Brain microvascular endothelial cell (primary cell): ENCODE measurements around the gene ILK.

Experiments used
- DNase-seq: peaks from one replicate; pipeline ENCODE4 v3.0.0-alpha.2; 2020
- H3K27ac ChIP-seq: fragments of 250-450 bp; sonication (Bioruptor Pico); 2 replicates; pipeline ENCODE4 v1.5.1; 2020; ENCODE audit warnings: mild to moderate bottlenecking, moderate library complexity
- H3K27me3 ChIP-seq: fragments of 250-450 bp; sonication (Bioruptor Pico); replicated peaks from 2 replicates; pipeline ENCODE4 v1.5.1; 2020; ENCODE audit warnings: mild to moderate bottlenecking
- H3K36me3 ChIP-seq: fragments of 250-450 bp; sonication (Bioruptor Pico); replicated peaks from 2 replicates; pipeline ENCODE4 v1.5.1; 2020; ENCODE audit warnings: mild to moderate bottlenecking
- H3K4me3 ChIP-seq: 2 replicates; pipeline ENCODE4 v1.5.1; 2011; ENCODE audit warnings: low read depth, mild to moderate bottlenecking, control low read depth, low read length, moderate library complexity
- in situ Hi-C: cut with HindIII; loops from 2 replicates; pipeline ENCODE4 v1.10.0; 2017; ENCODE audit warnings: low sequenced_read_pairs, low pct_ligation_motif_present
- TF ChIP-seq, protein P1 (sequence below): IDR thresholded peaks from 2 replicates; pipeline ENCODE4 v1.5.1; 2011; ENCODE audit warnings: low read depth, mild to moderate bottlenecking, moderate library complexity, low read length, control low read depth, inconsistent platforms; ENCODE audit errors: missing control alignments

Gene ILK

DNA sequence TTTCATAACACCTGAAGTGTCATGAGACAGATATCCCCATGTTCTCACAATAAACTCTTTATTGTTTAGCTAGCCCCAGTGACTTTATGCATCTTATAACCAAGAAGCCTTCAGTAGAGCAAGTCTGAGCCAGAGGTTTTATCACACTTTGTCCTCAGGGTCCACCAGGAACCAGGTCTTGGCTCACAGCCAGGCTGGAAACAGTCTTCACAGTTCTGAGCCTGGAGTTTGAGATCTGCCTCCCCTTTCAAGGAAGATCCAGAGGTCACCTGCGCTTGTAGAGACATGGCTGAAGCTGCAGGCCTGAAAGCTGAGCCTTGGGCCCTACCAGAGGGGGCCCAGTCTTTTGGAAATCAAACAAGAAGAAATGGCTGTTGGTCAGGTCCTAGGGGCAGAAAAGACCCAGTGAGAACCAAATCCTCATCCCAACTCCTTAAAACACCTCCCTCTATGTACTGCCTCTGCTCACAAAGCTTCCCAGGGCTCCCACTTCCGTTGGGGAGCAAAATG is 3.6 kb upstream of the ILK start:
- no peak overlapping the region for H3K4me3 ChIP-seq
- TF ChIP-seq, protein P1, sequence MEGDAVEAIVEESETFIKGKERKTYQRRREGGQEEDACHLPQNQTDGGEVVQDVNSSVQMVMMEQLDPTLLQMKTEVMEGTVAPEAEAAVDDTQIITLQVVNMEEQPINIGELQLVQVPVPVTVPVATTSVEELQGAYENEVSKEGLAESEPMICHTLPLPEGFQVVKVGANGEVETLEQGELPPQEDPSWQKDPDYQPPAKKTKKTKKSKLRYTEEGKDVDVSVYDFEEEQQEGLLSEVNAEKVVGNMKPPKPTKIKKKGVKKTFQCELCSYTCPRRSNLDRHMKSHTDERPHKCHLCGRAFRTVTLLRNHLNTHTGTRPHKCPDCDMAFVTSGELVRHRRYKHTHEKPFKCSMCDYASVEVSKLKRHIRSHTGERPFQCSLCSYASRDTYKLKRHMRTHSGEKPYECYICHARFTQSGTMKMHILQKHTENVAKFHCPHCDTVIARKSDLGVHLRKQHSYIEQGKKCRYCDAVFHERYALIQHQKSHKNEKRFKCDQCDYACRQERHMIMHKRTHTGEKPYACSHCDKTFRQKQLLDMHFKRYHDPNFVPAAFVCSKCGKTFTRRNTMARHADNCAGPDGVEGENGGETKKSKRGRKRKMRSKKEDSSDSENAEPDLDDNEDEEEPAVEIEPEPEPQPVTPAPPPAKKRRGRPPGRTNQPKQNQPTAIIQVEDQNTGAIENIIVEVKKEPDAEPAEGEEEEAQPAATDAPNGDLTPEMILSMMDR, result no peak
- H3K27me3 ChIP-seq, result no peaks in the 10 kb centered on the region
- H3K27ac ChIP-seq, result no peak overlapping the region
- in situ Hi-C loops, result no loop called here
- peaks cover 25% of the 10 kb centered on the region for H3K36me3 ChIP-seq
- DNase-seq, result no peak

DNA sequence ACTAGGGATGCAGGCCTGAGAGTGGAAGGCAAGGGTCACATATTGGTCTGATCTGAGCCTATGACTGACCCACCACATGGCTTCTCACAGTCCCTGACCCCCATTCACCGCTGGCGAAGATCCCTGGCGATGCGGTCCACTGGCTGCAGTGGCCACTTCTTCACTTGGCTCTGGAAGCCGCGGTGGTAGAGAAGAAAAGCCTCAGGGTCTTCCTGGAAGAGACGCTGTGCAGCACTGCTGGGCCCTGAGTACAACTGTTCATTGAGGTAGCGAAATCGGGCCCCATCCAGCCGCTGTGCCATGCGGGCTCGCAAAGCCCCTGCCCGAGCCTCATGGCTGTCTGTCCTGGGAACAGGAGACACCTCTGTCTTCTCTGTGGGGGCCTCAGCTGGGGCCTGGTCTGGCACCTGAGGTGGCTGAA is 2.5 kb upstream of the ILK start:
- DNase-seq, result no peak
- no peak overlapping the region for H3K4me3 ChIP-seq
- in situ Hi-C loops, result no loop called here
- TF ChIP-seq, protein P1, result no peak
- H3K36me3 ChIP-seq, result peaks cover 25% of the 10 kb centered on the region
- no peaks in the 10 kb centered on the region for H3K27me3 ChIP-seq
- no peak overlapping the region for H3K27ac ChIP-seq

DNA sequence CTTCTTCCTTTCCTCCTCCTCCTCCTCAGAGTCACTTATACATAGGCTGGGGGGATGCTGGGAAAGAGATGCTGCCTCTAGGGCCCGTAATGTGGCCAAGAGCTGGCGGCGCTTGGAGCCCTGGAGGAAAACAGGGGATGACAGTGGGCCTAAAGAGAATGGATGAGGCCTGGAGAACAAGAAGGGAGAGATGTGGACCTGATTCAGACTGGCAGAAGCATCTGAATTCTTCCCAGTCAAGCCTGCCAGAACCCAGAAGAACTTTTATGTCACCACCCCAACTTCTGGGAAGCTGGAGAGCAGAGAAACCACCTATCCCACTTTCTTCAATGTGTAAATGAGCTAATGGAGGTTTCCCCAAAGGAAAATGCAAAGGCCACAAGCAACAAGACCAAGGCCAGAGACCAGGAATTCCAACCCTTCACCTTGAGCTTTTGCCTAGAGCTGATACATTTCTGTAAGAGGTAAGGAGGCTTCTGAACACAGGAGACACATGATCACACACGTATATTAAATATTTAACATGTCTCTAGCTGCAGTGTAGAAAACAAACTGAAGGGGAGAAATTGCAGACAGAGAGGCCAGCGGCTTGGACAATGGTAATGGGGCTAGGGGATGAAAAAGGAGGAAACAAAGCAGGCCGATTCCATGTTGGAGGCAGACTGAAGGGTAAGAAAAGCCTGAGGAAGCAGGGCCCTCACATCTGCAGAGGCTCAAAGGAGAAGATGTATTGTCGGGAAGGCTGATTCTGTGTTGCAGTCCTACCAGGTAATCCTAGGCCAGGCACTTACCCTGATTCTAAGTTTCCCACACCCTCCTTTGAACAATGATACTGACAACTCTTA is 1.3 kb upstream of the ILK start:
- H3K27ac ChIP-seq, result no peak overlapping the region
- peak overlapping the region; percentile 97 for H3K4me3 ChIP-seq
- no peaks in the 10 kb centered on the region for H3K27me3 ChIP-seq
- in situ Hi-C loops, result no loop called here
- peaks cover 25% of the 10 kb centered on the region for H3K36me3 ChIP-seq
- TF ChIP-seq, protein P1, result no peak
- no peak for DNase-seq

DNA sequence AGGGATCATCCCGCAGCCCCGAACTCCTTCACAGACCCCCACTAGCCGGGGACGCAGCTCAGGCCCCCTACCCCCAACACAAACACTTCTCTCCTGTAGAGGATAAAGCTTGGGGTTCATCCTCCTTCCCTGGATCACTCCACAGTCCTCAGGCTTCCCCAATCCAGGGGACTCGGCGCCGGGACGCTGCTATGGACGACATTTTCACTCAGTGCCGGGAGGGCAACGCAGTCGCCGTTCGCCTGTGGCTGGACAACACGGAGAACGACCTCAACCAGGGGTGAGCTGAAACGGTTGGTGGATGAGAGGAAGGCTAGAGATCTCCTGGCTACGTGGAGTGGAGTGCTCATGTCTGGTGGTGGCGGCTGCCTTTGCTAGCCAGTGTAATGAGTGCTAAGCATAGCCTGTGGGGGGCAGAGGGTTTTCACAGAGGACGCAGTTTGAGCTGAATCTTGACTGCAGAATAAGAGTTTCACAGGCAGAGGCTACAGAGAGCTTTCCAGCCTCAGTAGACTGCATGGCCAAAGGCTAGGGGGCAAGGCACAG is 580 bp downstream of the ILK start:
- Histone ChIP-seq H3K4me3 (peak overlapping the region; percentile 97), H3K27me3 (no peaks in the 10 kb centered on the region), H3K36me3 (peaks cover 33% of the 10 kb centered on the region), H3K27ac (peak overlapping the region; percentile 55)
- TF ChIP-seq, protein P1, result peak; percentile 42
- in situ Hi-C loops, result no loop called here
- DNase-seq, result peak; percentile 63

DNA sequence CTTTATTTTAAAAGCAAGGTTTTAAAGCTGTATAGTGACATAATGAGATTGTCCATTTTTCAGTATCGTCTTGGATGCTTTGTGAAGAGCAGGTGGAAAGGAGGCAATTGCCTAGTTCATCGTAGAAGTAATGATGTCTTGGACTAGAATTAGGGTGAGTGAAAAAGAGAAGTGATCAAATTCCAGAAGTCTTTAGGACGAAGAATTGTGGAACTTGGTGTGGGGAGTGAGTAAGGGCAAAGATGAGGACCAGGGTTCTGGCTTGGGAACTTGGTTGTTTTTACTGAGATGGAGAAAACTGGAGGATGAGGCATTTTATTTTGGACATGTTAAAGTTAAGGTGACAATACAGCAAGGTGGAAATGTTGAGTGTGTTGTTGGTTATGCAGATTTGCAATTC is 1.2 kb downstream of the ILK start:
- Histone ChIP-seq H3K27me3 (no peaks in the 10 kb centered on the region), H3K36me3 (peaks cover 33% of the 10 kb centered on the region), H3K4me3 (peak overlapping the region; percentile 97), H3K27ac (peak overlapping the region; percentile 55)
- no peak for DNase-seq
- in situ Hi-C loops, result no loop called here
- TF ChIP-seq, protein P1, result no peak
